H1 (cell line): ENCODE measurements around the gene PLAA.

ENCODE experiments used
- BRCA1 ChIP-seq: IDR thresholded peaks from 2 replicates; pipeline ENCODE4 v1.6.1; 2012; ENCODE audit warnings: low read depth, low read length, improper control_type of control experiment
- CHD2 ChIP-seq: IDR thresholded peaks from 2 replicates; pipeline ENCODE4 v1.6.1; 2012; ENCODE audit warnings: low read length, improper control_type of control experiment
- EZH2 ChIP-seq: fragments of 200-600 bp; sonication (generic); IDR thresholded peaks from 2 replicates; pipeline ENCODE4 v1.7.1; 2012; ENCODE audit warnings: low read depth, mild to moderate bottlenecking, moderate library complexity, low read length, inconsistent platforms; ENCODE audit not compliant: severe bottlenecking
- GABPA ChIP-seq: IDR thresholded peaks from 2 replicates; pipeline ENCODE4 v1.6.1; 2011; ENCODE audit warnings: mild to moderate bottlenecking, low read length, moderate library complexity, borderline replicate concordance; ENCODE audit not compliant: insufficient read depth
- GTF2F1 ChIP-seq: IDR thresholded peaks from 2 replicates; pipeline ENCODE4 v1.6.1; 2012; ENCODE audit warnings: low read depth, low read length, improper control_type of control experiment, borderline replicate concordance
- MAFK ChIP-seq: IDR thresholded peaks from 2 replicates; pipeline ENCODE4 v1.6.1; 2012; ENCODE audit warnings: low read depth, mild to moderate bottlenecking, improper control_type of control experiment, low read length
- POLR2AphosphoS5 ChIP-seq: IDR thresholded peaks from 2 replicates; pipeline ENCODE4 v1.6.1; 2011; ENCODE audit warnings: low read depth, low read length
- RFX5 ChIP-seq: IDR thresholded peaks from 2 replicates; pipeline ENCODE4 v1.6.1; 2011; ENCODE audit warnings: low read depth, low read length, improper control_type of control experiment, borderline replicate concordance
- SIN3A ChIP-seq, 2 experiments: IDR thresholded peaks in 1 of 2; conservative IDR thresholded peaks in 1 of 2; 2 replicates each; pipeline ENCODE4 v1.6.1; 2011 to 2012; ENCODE audit warnings: low read length in 2 of 2, improper control_type of control experiment in 1 of 2, low read depth in 1 of 2, mild to moderate bottlenecking in 1 of 2
- TAF1 ChIP-seq: IDR thresholded peaks from 2 replicates; pipeline ENCODE4 v1.6.1; 2011; ENCODE audit warnings: mild to moderate bottlenecking, low read depth, low read length
- YY1 ChIP-seq: IDR thresholded peaks from 2 replicates; pipeline ENCODE4 v1.6.1; 2011; ENCODE audit warnings: low read depth, mild to moderate bottlenecking, low read length
- TF ChIP-seq, protein P1 (sequence below): IDR thresholded peaks from 2 replicates; pipeline ENCODE4 v1.6.1; 2011; ENCODE audit warnings: low read length, improper control_type of control experiment
- TF ChIP-seq, protein P2 (sequence below), 3 experiments: IDR thresholded peaks; 1 replicate in 2 of 3; 2 replicates in 1 of 3; pipeline versions ENCODE4 v1.5.1 to v1.6.1; 2011; ENCODE audit warnings: low read length in 3 of 3, mild to moderate bottlenecking in 3 of 3, inconsistent platforms in 2 of 3, low read depth in 1 of 3, moderate library complexity in 1 of 3; ENCODE audit not compliant: insufficient read depth in 1 of 3; ENCODE audit errors: control extremely low read depth in 1 of 3
- TF ChIP-seq, protein P3 (sequence below): IDR thresholded peaks from 2 replicates; pipeline ENCODE4 v1.6.1; 2012; ENCODE audit warnings: inconsistent platforms

- TF ChIP-seq, protein P1, sequence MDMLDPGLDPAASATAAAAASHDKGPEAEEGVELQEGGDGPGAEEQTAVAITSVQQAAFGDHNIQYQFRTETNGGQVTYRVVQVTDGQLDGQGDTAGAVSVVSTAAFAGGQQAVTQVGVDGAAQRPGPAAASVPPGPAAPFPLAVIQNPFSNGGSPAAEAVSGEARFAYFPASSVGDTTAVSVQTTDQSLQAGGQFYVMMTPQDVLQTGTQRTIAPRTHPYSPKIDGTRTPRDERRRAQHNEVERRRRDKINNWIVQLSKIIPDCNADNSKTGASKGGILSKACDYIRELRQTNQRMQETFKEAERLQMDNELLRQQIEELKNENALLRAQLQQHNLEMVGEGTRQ, result no peak
- no peak for TF ChIP-seq CHD2
- TF ChIP-seq MAFK, result no peak
- no peak for TF ChIP-seq GTF2F1
- TF ChIP-seq SIN3A (conservative IDR thresholded peaks at IDR 0.05 in 1 of 2, IDR thresholded peaks at IDR 0.05 in 1 of 2; ENCODE audit: low read depth in 1 of 2, low read length in 2 of 2), result no peak
- TF ChIP-seq, protein P2, sequence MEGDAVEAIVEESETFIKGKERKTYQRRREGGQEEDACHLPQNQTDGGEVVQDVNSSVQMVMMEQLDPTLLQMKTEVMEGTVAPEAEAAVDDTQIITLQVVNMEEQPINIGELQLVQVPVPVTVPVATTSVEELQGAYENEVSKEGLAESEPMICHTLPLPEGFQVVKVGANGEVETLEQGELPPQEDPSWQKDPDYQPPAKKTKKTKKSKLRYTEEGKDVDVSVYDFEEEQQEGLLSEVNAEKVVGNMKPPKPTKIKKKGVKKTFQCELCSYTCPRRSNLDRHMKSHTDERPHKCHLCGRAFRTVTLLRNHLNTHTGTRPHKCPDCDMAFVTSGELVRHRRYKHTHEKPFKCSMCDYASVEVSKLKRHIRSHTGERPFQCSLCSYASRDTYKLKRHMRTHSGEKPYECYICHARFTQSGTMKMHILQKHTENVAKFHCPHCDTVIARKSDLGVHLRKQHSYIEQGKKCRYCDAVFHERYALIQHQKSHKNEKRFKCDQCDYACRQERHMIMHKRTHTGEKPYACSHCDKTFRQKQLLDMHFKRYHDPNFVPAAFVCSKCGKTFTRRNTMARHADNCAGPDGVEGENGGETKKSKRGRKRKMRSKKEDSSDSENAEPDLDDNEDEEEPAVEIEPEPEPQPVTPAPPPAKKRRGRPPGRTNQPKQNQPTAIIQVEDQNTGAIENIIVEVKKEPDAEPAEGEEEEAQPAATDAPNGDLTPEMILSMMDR (IDR thresholded peaks at IDR 0.05; ENCODE audit: control extremely low read depth in 1 of 3, insufficient read depth in 1 of 3, low read depth in 1 of 3, low read length in 3 of 3), result no peak
- no peak for TF ChIP-seq EZH2
- no peak for TF ChIP-seq POLR2AphosphoS5
- no peak for TF ChIP-seq GABPA
- TF ChIP-seq TAF1, result no peak
- TF ChIP-seq BRCA1, result no peak
- no peak for TF ChIP-seq RFX5
- TF ChIP-seq, protein P3, sequence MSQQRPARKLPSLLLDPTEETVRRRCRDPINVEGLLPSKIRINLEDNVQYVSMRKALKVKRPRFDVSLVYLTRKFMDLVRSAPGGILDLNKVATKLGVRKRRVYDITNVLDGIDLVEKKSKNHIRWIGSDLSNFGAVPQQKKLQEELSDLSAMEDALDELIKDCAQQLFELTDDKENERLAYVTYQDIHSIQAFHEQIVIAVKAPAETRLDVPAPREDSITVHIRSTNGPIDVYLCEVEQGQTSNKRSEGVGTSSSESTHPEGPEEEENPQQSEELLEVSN, result no peak
- TF ChIP-seq YY1, result no peak
Observed at GRCh38 chr9:26940779-26941178, 6.3 kb downstream of the PLAA start.
